Lower leg skin (tissue), 3 donors: Measurements from ENCODE around the gene ZNF106.

Experiments used
- POLR2A ChIP-seq, 2 donors: fragments of 450-650 bp; IDR thresholded peaks; one replicate each; pipeline ENCODE4 v1.6.1; 2016 to 2017; ENCODE audit warnings: antibody characterized with exemption in 2 of 2, mild to moderate bottlenecking in 1 of 2, moderate library complexity in 1 of 2
- TF ChIP-seq, protein P1 (sequence below), 3 donors: fragments of 450-650 bp; IDR thresholded peaks; one replicate each; pipeline ENCODE4 v1.5.1; 2016; ENCODE audit warnings: antibody characterized with exemption in 3 of 3, mild to moderate bottlenecking in 3 of 3, moderate library complexity in 2 of 3

- TF ChIP-seq, protein P1, sequence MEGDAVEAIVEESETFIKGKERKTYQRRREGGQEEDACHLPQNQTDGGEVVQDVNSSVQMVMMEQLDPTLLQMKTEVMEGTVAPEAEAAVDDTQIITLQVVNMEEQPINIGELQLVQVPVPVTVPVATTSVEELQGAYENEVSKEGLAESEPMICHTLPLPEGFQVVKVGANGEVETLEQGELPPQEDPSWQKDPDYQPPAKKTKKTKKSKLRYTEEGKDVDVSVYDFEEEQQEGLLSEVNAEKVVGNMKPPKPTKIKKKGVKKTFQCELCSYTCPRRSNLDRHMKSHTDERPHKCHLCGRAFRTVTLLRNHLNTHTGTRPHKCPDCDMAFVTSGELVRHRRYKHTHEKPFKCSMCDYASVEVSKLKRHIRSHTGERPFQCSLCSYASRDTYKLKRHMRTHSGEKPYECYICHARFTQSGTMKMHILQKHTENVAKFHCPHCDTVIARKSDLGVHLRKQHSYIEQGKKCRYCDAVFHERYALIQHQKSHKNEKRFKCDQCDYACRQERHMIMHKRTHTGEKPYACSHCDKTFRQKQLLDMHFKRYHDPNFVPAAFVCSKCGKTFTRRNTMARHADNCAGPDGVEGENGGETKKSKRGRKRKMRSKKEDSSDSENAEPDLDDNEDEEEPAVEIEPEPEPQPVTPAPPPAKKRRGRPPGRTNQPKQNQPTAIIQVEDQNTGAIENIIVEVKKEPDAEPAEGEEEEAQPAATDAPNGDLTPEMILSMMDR (IDR thresholded peaks at IDR 0.05) = no peak
- no peak for TF ChIP-seq POLR2A (IDR thresholded peaks at IDR 0.05)
Measured at GRCh38 chr15:42378011-42378410, 112.9 kb downstream of the ZNF106 start.
